Gastrocnemius medialis (tissue), 4 donors: ENCODE measurements around the gene ACVR1B.

Source experiments
- CTCF ChIP-seq, 5 experiments: fragments of 450-650 bp in 3 of 5; fragments of 200-600 bp in 2 of 5; sonication (generic) in 2 of 5; IDR thresholded peaks in 4 of 5; conservative IDR thresholded peaks in 1 of 5; 1 replicate in 4 of 5; 2 replicates in 1 of 5; pipeline ENCODE4 v1.5.1; 2016 to 2019; ENCODE audit warnings: antibody characterized with exemption in 5 of 5, mild to moderate bottlenecking in 3 of 5, moderate library complexity in 3 of 5
- POLR2A ChIP-seq, 2 donors: fragments of 450-650 bp; IDR thresholded peaks; one replicate each; pipeline ENCODE4 v1.6.1; 2017; ENCODE audit warnings: antibody characterized with exemption in 2 of 2, mild to moderate bottlenecking in 2 of 2, moderate library complexity in 2 of 2

DNA sequence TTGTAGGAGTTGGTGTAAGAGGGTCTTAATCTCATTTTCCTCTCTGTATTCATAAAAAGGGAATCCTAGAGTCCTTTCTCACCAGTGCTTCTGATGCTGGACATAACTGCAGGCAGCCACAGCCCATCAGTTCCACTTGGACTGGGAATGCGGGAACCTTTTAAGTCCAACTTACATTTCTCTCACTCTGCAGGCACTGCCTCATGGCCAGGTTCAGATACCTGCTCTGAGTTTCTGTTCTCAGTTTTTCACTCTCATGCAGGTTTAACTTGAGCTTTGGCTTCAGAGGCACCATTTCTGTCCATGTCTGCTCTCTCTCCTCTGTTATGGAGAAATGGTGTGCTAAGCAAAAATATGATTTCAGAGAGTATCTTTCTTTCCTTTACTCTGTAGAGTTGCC is 4.2 kb downstream of the ACVR1B start:
- TF ChIP-seq CTCF (IDR thresholded peaks at IDR 0.05 in 4 of 5, conservative IDR thresholded peaks at IDR 0.05 in 1 of 5) (no peak), POLR2A (IDR thresholded peaks at IDR 0.05) (no peak)
